ENCODE results near the gene THAP12.

The THAP12 gene

GRCh38 chr11:76376746-76377558, 4.0 kb downstream of the THAP12 start:
- no peak for DNase-seq (ENCODE audit: low spot score)

DNA sequence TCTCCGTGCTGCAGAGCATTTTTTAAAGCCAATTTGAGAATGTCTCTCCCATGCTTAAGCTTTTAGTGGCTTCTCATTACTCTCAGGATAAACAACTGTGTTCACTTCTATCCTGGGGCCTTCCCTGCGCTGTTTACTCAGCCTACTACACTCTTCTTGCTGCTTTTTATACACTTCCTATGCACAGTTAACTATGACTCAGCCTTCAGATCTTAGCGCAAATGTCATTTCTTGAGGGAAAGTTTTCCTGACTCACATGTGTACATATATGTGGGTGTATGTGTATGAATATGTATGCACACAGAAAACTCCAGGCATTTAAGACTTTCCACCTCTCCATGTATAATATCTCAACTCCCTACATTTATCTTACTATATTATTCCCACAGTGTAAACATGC, 9.8 kb downstream of the THAP12 start:
- no peak for DNase-seq (ENCODE audit: low spot score)

- DNase-seq (ENCODE audit: low spot score), result no peak
Measured at GRCh38 chr11:76369406-76369805, 11.5 kb downstream of the THAP12 start.

GRCh38 chr11:76368490-76368889, 12.4 kb downstream of the THAP12 start:
- DNase-seq (ENCODE audit: low spot score), result no peak

GRCh38 chr11:76365038-76365679, 15.8 kb downstream of the THAP12 start:
- no peak for DNase-seq (ENCODE audit: low spot score)

- no peak for DNase-seq (ENCODE audit: low spot score)
Measured at GRCh38 chr11:76362716-76363115, 18.2 kb downstream of the THAP12 start.

DNA sequence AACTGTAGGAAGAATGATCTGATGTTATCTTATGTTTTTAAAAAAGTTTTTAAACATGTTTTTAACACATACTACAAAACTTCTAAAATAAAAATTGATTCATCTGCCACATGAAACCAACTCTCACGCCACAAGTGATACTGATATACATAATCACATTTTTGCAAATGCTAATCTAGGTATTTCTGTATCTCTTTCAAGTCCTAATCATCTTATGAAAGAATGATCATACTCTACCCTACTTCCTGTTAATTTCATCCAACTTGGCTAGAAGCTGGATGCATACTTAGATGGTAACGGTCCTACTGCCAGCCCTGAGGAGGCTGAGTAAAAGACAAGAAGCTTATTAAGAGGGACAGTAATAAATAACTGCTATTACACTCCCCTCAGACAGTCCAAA, 19.2 kb downstream of the THAP12 start:
- DNase-seq (ENCODE audit: low spot score), result no peak

DNA sequence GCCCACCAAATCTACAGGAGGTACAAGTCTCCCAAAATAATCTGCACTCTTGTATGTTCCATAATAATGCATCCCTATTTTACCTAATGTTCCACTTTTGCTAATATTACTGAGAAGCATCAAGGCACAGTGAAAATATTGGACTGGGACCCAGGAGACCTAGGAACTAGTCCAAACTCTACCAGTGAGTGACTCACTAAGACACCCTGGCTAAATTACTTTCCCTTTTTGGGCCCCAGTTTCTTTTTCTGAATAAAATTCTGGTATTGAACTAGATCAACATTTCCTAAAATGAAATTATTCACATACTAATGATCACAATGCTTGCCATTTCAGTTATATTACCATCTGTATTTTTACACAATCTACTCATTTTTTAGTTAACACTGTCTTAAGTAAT, 19.6 kb downstream of the THAP12 start:
- DNase-seq (ENCODE audit: low spot score), result no peak

- DNase-seq (ENCODE audit: low spot score), result no peak
Measured at GRCh38 chr11:76355172-76355571, 25.8 kb downstream of the THAP12 start.

GRCh38 chr11:76348348-76348747, 32.6 kb downstream of the THAP12 start:
- no peak for DNase-seq (ENCODE audit: low spot score)

DNA sequence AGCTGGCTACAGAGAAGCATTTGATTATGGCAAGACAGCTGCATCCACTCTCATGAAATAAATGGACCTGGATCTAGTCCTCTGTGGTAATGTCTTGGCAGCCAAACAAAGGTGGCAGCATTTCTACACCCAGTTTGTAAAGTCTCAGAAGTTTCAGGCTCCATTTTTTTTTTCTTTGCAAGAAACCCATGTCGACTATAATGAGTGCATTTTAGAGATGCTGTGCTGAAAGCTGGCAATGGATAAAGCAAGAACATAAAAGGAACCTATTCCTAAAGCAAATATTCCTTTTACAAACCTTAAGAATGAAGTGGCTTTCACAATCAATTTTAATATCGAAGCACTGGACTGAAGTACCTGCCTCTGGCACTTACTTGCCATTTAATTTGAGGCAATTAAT, 33.5 kb downstream of the THAP12 start:
- DNase-seq (ENCODE audit: low spot score), result no peak

DNA sequence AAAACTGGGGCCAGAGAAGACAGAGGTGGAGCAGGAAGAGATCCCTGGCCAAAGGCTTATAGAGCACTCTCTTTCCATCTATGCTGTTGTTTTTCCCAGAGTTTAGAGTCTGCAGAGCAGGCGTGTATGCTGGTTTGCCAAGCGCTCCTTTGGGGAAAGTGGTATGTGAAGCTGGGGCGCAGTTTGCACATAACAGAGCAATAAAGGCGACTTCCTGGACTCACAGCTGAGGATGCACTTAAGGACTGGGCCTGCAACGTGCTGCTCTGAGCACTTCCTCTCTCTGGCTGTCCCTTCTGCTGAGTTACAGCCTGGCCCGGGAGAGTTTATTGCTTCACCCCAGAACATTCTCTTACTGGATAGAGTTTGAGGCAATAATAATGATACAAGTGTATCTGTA, 41.7 kb downstream of the THAP12 start:
- DNase-seq (ENCODE audit: low spot score), result no peak

DNA sequence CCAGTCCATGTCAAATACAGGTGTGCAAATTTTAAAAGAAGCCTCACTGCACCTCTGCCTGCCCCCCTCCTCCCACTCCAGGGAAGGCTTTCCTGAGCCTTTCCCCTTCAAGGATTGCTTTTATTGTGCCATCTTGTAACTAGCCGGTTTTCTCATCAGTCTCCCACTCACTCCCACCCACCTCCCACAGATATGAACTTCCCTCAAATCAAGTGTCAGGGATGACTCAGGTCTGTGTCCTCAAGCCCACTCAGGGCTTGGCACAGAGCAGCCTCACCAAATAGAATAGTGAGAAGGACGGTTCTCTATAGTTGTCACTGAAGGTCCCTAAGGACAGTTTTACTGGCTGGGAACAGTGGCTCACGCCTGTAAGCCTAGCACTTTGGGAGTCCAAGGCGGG, 43.0 kb downstream of the THAP12 start:
- no peak for DNase-seq (ENCODE audit: low spot score)

GRCh38 chr11:76337469-76337868, 43.5 kb downstream of the THAP12 start:
- no peak for DNase-seq (ENCODE audit: low spot score)

DNA sequence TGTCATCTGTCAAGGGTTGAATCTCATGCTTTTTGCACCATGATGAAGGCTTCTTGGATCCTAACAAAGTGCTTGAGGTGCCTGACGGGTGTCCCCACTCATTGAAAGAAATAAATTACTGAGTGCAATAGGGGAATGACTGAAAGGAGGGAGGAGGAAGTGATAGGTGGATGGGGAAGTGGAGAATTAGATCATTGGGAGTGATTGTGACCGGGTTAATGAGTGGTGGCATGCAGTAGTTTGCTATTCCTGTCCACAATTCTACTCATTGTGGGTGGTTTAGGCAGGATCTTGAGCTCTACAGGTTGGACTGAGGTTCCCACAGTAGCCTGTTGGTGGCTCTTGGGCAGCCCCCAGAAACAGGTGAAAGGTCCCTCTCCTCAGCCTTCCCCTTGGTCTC, 44.3 kb downstream of the THAP12 start:
- no peak for DNase-seq (ENCODE audit: low spot score)

- DNase-seq (ENCODE audit: low spot score), result no peak
Measured at GRCh38 chr11:76335842-76336241, 45.1 kb downstream of the THAP12 start.

GRCh38 chr11:76334826-76335389, 46.0 kb downstream of the THAP12 start:
- DNase-seq (ENCODE audit: low spot score), result no peak

DNA sequence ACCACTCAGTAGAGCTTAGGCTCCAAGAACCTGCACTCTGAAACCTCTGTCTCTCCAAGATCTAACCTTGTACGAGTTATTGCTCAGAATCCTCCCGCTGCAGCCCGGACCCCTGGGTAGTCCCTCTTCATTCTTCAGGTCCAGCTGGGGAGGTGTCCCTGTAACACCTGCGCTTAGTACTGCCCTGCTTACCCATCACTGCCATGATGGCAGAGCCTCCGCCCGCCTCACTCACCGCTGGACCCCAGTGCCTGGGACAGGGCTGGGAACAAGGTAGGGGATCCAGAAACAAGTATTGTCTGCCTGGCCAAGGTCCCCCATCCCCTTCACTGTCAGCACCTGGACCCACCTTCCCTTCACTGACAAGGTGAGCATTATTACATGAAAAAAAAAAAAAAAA, 50.3 kb downstream of the THAP12 start:
- DNase-seq (ENCODE audit: low spot score), result no peak

DNA sequence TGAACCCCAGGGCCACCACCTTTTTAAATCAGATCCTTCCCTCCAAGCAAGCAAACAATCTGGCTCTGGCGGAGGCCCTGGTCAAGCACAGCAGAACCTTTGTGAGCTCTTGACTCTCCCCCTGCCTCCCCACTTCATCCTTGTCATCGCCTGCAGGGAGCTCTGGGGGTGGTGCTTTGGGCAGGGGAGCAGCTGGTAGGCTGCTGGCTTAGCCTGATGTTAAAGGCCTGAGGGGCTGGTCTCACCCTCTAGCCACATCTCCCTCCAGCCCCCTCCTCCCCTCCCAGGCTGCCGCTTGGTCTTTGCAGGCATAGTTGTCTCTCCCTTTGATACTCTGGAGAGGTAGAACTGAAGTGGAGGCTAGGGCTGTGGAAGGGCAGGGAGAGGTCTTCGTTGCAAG, 50.9 kb downstream of the THAP12 start:
- no peak for DNase-seq (ENCODE audit: low spot score)

- no peak for DNase-seq (ENCODE audit: low spot score)
Measured at GRCh38 chr11:76329084-76329648, 51.8 kb downstream of the THAP12 start.

DNA sequence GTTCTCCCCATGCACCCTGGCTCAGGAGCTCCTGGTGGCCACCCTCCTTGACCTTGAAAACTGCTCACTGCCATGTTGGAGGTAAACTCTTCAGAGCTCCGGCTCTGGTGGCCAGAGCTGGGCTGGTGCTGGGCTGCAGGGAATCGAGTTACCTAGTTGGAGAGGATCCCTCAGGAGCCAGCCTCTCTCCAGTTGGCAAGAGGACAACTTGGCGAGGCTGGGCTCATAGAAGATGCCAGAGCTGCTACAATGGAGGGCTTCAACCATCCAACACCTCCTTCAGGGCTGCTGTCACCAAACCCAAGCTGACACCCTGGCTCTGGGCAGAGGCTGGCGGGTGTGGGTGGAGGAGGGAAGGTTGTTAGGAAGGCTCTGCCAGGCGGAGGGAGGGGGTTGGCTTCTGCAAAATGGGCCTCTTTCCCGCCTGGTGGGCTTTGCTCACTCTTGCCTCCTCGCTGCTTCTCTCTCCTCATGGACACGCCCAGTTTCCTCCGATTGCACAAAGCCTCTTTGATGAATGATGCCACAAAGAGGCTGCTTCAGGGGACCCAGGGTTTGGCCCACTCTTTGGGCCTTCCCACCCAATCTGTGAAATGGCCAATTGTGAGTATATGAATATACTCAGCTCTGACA, 53.1 kb downstream of the THAP12 start:
- no peak for DNase-seq (ENCODE audit: low spot score)

DNA sequence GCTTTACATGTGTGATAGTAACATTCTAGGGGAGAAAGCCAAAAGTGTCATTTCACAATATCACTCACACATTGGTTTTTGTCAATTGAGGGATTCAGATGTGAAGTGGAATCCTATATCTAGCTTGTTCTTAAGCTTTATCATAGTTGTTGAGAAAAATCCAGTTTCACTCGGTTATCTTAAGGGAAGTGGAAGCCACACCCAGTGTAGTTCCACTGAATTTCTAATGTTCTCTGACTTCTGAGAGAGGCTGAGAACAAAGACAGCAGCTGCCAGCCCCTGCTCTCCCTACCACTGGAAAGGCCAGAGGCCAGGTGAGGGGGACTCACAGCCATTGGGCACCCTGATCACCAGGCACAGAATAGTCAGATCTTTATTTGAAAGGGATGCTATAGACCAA, 53.7 kb downstream of the THAP12 start:
- no peak for DNase-seq (ENCODE audit: low spot score)

- DNase-seq (ENCODE audit: low spot score), result no peak
Measured at GRCh38 chr11:76325185-76325584, 55.7 kb downstream of the THAP12 start.
